IPS-NIHi11 (cell line): ENCODE results near the gene ARL5A.
A peak's percentile ranks its signal among the peaks of the same experiment; 100 is the strongest.

ENCODE experiments used
- DNase-seq: peaks from one replicate; pipeline ENCODE4 v3.0.0; 2012; ENCODE audit warnings: mixed read lengths, low spot score

The ARL5A gene

GRCh38 chr2:151840216-151841046, 12.2 kb upstream of the ARL5A start:
- DNase-seq: no peak

GRCh38 chr2:151837926-151838325, 9.7 kb upstream of the ARL5A start:
- no peak for DNase-seq

GRCh38 chr2:151833984-151834383, 5.8 kb upstream of the ARL5A start:
- DNase-seq: no peak

- DNase-seq: no peak
Observed at GRCh38 chr2:151830961-151831360, 2.7 kb upstream of the ARL5A start.

GRCh38 chr2:151828890-151829324, 686 bp upstream of the ARL5A start:
- no peak for DNase-seq

GRCh38 chr2:151827564-151828142, 568 bp downstream of the ARL5A start:
- peak; percentile 13 for DNase-seq

GRCh38 chr2:151826737-151827157, 1.5 kb downstream of the ARL5A start:
- DNase-seq: no peak

- DNase-seq: no peak
Observed at GRCh38 chr2:151824886-151825285, 3.3 kb downstream of the ARL5A start.

- no peak for DNase-seq
Observed at GRCh38 chr2:151823651-151824050, 4.6 kb downstream of the ARL5A start.

GRCh38 chr2:151819920-151820319, 8.3 kb downstream of the ARL5A start:
- no peak for DNase-seq

GRCh38 chr2:151817929-151818328, 10.3 kb downstream of the ARL5A start:
- DNase-seq: no peak

- DNase-seq: no peak
Observed at GRCh38 chr2:151816843-151817242, 11.4 kb downstream of the ARL5A start.

GRCh38 chr2:151815821-151816489, 12.3 kb downstream of the ARL5A start:
- DNase-seq: no peak

GRCh38 chr2:151810489-151810888, 17.7 kb downstream of the ARL5A start:
- no peak for DNase-seq

GRCh38 chr2:151809073-151809383, 19.2 kb downstream of the ARL5A start:
- no peak for DNase-seq

GRCh38 chr2:151808258-151809072, 19.8 kb downstream of the ARL5A start:
- DNase-seq: peak; percentile 23

GRCh38 chr2:151805961-151806360, 22.3 kb downstream of the ARL5A start:
- no peak for DNase-seq

- DNase-seq: no peak
Observed at GRCh38 chr2:151805343-151805742, 22.9 kb downstream of the ARL5A start.

- no peak for DNase-seq
Observed at GRCh38 chr2:151803811-151804210, 24.4 kb downstream of the ARL5A start.

GRCh38 chr2:151802315-151802714, 25.9 kb downstream of the ARL5A start:
- DNase-seq: no peak

- DNase-seq: no peak
Observed at GRCh38 chr2:151799886-151800292, 28.3 kb downstream of the ARL5A start.

- DNase-seq: no peak
Observed at GRCh38 chr2:151796774-151797173, 31.4 kb downstream of the ARL5A start.
